Measurements from ENCODE around the gene ADGRG6. TPM values are rescaled to one million over a fixed set of nuclear protein-coding genes. Genes with fewer than 3 reads are reported as not detected.

The ADGRG6 gene
- total and polyA plus RNA-seq, 2 of the 8 experiments (the other 6 are each of a cell fraction or from before 2014, with no cell fraction given), result 1.1 to 6.2 TPM

- no peaks in the 10 kb centered on the region for H3K79me2 ChIP-seq (ENCODE audit: control insufficient read depth in 1 of 2, insufficient read depth in 2 of 2, low read length in 2 of 2)
- no peaks in the 10 kb centered on the region for H4K20me1 ChIP-seq (replicated peaks in 1 of 2; ENCODE audit: control insufficient read depth in 1 of 2, insufficient read depth in 2 of 2, low read length in 2 of 2)
- no peaks in the 10 kb centered on the region for H3K27me3 ChIP-seq (replicated peaks in 1 of 4; ENCODE audit: control insufficient read depth in 3 of 4, extremely low read depth in 1 of 4, insufficient read depth in 3 of 4, low read length in 3 of 4)
- H4K91ac ChIP-seq (replicated peaks; ENCODE audit: insufficient read length, low read length), result no peak overlapping the region
- no peak overlapping the region; a peak in 1 of 4 replicates for H3K4me2 ChIP-seq (ENCODE audit: insufficient read depth in 1 of 2, low read depth in 2 of 2, low read length in 2 of 2)
- no peak overlapping the region for H3K56ac ChIP-seq (replicated peaks; ENCODE audit: insufficient read length, low read depth, low read length)
- peaks cover 0 to 4% (median 1%) of the 10 kb centered on the region in 4 experiments; a peak in 2 of 7 replicates for H3K4me1 ChIP-seq (replicated peaks in 1 of 4; ENCODE audit: control insufficient read depth in 3 of 4, insufficient read depth in 4 of 4, low read length in 3 of 4)
- no peak overlapping the region for H2BK120ac ChIP-seq (replicated peaks; ENCODE audit: low read depth, low read length)
- H3K18ac ChIP-seq (ENCODE audit: extremely low read depth, low read length), result no peak overlapping the region
- no peak for TF ChIP-seq NANOG (IDR thresholded peaks at IDR 0.05; ENCODE audit: insufficient read depth, low read depth, low read length, poor library complexity, severe bottlenecking)
- no peak for TF ChIP-seq SRF (IDR thresholded peaks at IDR 0.05; ENCODE audit: low read depth, low read length)
- no peak for TF ChIP-seq CHD1 (IDR thresholded peaks at IDR 0.05; ENCODE audit: low read depth, low read length)
- TF ChIP-seq SIX5 (IDR thresholded peaks at IDR 0.05; ENCODE audit: low read depth, low read length), result no peak
- no peak for TF ChIP-seq PHF8 (conservative IDR thresholded peaks at IDR 0.05; ENCODE audit: low read depth, low read length)
- no peak for TF ChIP-seq FOSL1 (IDR thresholded peaks at IDR 0.05; ENCODE audit: insufficient read depth, low read depth, low read length)
- no peak for TF ChIP-seq CBX5 (IDR thresholded peaks at IDR 0.05; ENCODE audit: low read depth, low read length)
- no peak for TF ChIP-seq ATF2 (IDR thresholded peaks at IDR 0.05; ENCODE audit: low read length)
- no peak for TF ChIP-seq TAF7 (optimal IDR thresholded peaks at IDR 0.05; ENCODE audit: borderline replicate concordance, low read depth, low read length)
- TF ChIP-seq POU5F1 (IDR thresholded peaks at IDR 0.05; ENCODE audit: low read depth, low read length), result no peak
- no peak for TF ChIP-seq NRF1 (IDR thresholded peaks at IDR 0.05; ENCODE audit: low read depth, low read length)
- no peak for TF ChIP-seq JUN (IDR thresholded peaks at IDR 0.05; ENCODE audit: low read depth, low read length)
- no peak for TF ChIP-seq CTBP2 (IDR thresholded peaks at IDR 0.05; ENCODE audit: borderline replicate concordance, insufficient read depth, insufficient read length, low read length)
- no peaks in the 10 kb centered on the region for H3K79me1 ChIP-seq (ENCODE audit: low read depth, low read length)
- no peak overlapping the region for H3K23ac ChIP-seq (ENCODE audit: insufficient read length)
- H2BK15ac ChIP-seq (ENCODE audit: low read length), result no peak overlapping the region
- H3K27ac ChIP-seq (ENCODE audit: low read depth, low read length), result no peak overlapping the region
- FAIRE-seq, result no peak
- no peak overlapping the region for H3K14ac ChIP-seq (ENCODE audit: insufficient read length)
- POLR2A ChIA-PET (ENCODE audit: partially characterized antibody), result no interaction called here
- H3K9ac ChIP-seq (replicated peaks in 1 of 4; ENCODE audit: extremely low read depth in 1 of 4, low read depth in 3 of 4, low read length in 3 of 4), result no peak overlapping the region
- H3K36me3 ChIP-seq (ENCODE audit: control insufficient read depth in 2 of 4, insufficient read depth in 4 of 4, low read length in 3 of 4), result no peaks in the 10 kb centered on the region
- H2BK5ac ChIP-seq (ENCODE audit: low read depth, low read length), result no peak overlapping the region
- no peak overlapping the region for H4K5ac ChIP-seq (ENCODE audit: insufficient read length, low read depth, low read length)
- no peak overlapping the region for H2AFZ ChIP-seq (ENCODE audit: low read length)
- CTCF ChIA-PET (ENCODE audit: partially characterized antibody), result interaction anchor here (1.5 to 1.9 kb wide), 4 partner anchors 9 to 54 kb away, joined by 3 to 6 read pairs (median 4); no protein-coding TSS in a partner anchor
- H2AK5ac ChIP-seq (ENCODE audit: low read depth, low read length), result no peak overlapping the region
- H3K9me3 ChIP-seq (ENCODE audit: insufficient read depth in 2 of 2, low read depth in 1 of 2, low read length in 1 of 2), result no peaks in the 10 kb centered on the region
- no peak overlapping the region for H4K8ac ChIP-seq (ENCODE audit: extremely low read depth, insufficient read depth, low read length)
- no peak overlapping the region for H2BK20ac ChIP-seq (ENCODE audit: low read length)
- no peaks in the 10 kb centered on the region for H3K23me2 ChIP-seq (ENCODE audit: low read depth, low read length)
- H2BK12ac ChIP-seq (ENCODE audit: low read depth, low read length), result no peak overlapping the region
- DNase-seq (ENCODE audit: low read depth in 1 of 2, low spot score in 2 of 2), result no peak
- no peak overlapping the region for H3K4me3 ChIP-seq (ENCODE audit: extremely low read depth in 1 of 4, insufficient read depth in 2 of 4, low read depth in 3 of 4, low read length in 4 of 4)
- H3K4ac ChIP-seq (replicated peaks; ENCODE audit: insufficient read length, low read depth, low read length), result no peak overlapping the region
Observed at GRCh38 chr6:142420802-142421201, 119.0 kb downstream of the ADGRG6 start.

Measured in H1 (cell line).